ENCODE measurements around the gene LRRC56. TPM values are rescaled to one million over a fixed set of nuclear protein-coding genes. Genes with fewer than 3 reads are reported as not detected.

Gene LRRC56, protein sequence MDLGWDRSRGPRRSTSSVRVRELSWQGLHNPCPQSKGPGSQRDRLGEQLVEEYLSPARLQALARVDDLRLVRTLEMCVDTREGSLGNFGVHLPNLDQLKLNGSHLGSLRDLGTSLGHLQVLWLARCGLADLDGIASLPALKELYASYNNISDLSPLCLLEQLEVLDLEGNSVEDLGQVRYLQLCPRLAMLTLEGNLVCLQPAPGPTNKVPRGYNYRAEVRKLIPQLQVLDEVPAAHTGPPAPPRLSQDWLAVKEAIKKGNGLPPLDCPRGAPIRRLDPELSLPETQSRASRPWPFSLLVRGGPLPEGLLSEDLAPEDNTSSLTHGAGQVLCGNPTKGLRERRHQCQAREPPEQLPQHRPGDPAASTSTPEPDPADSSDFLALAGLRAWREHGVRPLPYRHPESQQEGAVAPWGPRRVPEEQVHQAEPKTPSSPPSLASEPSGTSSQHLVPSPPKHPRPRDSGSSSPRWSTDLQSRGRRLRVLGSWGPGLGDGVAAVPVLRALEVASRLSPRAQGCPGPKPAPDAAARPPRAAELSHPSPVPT
- 0.89 and 1.0 TPM in 2 replicates for total RNA-seq

DNA sequence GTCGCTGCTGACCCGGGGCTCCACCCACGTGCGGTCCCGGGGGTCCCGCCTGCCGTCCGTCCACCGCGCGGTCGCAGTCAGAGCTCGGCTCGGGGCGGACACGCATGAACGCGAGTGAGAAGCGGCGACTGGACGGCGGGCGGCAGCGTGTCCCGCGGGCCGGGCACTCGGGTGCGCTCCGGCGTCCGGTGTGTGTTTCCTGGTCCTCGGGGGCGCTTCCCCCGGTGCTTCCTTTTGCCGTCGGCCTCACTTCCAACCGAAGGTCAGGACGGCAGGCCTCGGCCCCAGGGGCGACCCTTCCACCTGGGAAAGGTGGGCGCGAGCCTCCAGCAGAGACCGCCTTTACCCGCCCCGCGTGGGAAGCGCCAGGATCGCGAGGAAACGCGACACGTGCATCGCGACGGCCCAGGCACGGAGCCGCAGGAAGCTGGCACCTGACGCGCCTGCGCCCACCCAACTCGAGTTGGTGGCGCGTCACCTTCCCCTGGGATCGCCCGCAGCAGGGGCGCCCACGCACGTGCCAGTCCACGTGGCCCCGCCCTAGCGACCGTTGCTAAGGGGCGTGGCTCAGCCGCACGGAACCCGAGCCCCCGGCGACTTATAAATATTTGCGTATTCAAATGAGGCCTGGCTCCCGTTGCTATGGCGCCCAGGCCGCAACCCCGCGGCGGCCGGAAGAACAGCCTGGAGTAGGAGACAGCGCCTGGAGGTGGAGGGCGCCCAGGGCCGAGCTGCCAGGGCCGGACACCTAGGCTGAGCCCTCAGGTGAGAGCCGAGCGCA is at the start of gene LRRC56:
TSS of gene LRRC56 (plus strand) at position 687 of the 781 bp plus-strand sequence. CDS start 3,158 bp downstream, outside the sequence.

DNA sequence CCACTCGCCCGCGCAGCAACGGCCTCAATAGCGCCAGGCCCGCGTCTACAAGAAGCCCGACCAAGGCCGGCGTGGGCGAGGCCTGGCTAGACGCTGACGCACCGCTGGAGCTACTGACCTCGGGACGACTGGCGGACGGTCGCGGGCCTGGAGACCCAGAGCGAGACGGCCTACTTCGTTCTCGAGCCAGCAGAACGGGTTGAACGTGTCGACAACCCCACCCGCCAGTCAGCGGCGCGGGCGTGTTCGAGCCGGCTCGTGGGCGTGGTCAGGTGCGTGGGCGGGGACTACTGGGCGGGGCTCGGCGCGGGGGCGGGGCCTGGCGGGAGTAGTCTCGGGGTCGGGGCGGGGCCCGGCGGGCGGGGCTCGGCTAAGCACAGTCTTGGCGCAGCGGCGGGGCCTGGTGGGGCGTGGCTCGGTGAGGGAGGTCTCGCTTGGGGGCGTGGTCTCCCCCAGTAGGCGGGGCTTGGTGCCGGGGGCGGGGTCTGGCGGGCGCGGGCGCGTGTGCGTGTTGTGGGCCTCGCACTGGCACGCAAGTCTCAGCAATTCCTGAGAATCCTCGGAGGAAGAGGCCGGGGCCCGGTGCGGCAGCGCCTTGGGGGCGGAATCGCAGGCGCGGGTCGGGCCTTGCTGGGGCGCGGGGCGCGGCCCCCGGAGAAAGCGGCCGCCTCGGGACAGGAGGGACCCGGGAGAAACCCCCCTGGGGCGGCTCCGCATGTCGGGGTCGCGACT is 30.2 kb upstream of the LRRC56 start, which contains the start of gene RNH1:
TSS of gene RNH1 (minus strand) at position 248 of the 732 bp plus-strand sequence. CDS start 5,080 bp downstream, outside the sequence.

DNA sequence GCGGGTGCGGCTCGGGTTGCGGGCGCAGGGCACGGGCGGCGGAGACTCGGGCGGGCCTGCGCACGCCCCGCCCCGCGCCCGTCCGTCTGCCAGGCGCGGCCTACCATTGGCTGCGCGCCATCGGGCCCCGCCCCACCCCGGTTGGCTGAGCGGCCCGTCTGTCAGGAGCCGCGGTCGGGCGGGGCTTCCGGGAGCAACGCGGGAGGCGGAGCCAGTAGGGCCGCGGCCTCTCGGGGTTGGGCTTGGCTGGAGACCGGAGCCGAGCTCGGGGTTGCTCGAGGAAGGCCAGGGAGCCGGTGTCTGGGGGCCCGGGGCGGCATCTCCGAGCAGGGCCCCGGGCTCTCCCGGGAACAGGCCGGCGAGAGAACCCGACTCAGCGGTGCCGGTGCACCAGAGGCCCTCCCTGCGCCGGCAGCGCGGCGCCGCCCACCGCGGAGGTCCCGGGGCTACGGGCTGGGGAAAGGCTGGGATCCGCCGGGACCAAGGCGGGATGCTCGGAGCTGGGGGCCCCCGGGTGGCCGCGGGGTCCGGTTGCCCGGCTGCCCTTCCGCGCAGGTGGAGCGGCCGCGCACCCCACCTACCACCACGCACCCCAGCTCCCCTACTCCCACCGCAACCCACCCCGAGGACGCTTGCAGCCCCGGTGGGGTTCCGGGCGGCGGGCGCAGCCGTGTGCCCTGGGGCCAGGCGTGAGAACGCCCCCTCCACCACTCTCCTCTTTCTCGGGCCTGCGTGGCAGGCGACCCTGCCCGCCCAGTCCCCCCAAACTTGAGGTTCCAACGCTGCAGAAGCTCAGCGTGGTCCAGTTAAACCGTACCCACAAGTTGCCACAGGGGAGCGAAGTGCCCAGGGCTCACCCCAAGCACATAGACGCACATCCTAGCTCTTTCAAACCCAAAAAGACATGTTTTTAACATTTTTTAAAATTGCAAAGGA is 1.5 kb upstream of the LRRC56 start, which contains the start of gene HRAS:
TSS of gene HRAS (minus strand) at position 58 of the 936 bp plus-strand sequence.

DNA sequence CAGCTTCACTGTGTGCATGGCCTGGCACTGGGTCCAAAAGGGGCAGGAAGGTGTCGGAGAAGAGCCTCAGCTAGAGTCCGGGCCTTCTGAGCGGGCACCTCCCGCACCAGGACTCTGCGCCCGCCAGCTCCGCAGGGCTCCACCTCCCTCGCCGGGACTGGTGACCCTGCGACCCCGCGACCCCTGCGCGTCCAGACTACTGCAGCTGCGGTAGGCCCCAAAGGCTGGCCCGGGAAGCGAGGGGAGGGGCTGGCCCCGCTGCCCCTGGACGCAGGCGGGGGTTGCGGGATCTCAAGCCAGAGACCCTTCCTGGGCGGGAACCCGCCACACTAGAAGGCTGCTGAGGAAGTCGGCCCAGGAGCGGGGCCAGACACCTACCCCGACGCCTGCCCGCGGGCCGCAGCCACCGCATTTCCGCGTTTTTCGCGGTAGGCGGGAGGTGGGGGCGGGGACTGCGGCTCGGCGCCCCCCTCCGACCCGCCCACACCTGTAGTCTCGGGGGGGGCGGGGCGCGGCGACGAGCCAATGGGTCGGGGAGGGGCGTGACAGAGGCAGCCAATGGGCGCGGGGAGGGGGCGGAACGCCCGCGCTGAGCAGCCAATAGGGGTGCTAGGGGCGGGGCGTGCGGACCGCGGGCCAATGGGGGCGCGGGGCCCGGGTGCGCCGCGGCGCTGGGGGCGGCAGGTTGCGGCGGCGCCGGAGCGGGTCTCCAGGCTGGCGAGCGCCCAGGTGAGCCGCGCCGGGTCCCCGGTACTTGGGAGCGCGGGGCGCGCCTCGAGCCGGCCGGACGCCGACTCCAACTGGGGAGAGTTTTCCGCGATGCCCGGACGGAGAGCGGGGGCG is 23.2 kb downstream of the LRRC56 start, which contains the start of the genes LMNTD2 and RASSF7:
TSS of gene LMNTD2 (minus strand) at position 434 of the 843 bp plus-strand sequence. CDS start at position 412, 22 bp downstream.
TSS of gene RASSF7 (plus strand) at position 666 of the 843 bp plus-strand sequence. CDS start 799 bp downstream, outside the sequence.

DNA sequence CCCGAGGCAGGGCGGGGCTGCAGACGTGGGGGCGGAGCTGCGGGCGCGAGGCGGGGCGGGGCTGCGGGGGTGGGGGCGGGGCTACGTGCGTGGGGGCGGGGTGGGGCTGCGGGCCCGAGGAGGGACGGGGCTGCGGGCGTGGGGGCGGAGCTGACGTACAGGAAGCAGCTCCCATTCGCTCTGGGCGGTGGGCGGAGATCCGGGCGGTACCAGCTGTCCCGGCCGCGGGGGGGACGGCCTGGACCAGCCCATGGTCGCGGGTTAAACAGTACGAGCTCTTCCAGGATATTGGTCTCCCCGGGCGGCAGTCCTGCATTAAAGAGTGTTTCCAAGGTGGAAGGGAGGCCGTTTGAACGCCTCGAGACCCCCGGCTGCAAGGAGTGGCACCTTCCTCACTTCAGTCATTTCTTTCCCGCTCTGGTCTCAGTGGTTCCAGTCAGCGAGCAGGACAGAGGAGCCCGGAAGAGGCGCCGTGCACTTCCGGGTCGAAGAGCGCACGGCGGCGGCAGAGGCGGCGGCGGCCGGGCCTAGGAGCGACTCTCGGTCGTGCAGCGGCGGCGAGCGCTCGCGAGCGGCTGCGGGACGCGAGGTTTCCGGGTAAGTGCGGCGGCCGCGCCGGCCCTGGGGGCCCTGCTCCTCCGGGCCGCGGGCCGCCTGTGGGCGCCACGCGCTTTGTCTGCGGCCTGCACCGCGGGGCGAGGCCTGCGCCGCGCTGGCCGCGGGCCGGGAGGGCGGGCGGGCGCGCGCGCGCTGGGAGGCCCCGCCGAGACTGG is 38.9 kb downstream of the LRRC56 start, which contains the start of gene PHRF1:
TSS of gene PHRF1 (plus strand) at position 475 of the 773 bp plus-strand sequence. CDS start 5,043 bp downstream, outside the sequence.

Other genes starting within 250 kb of the LRRC56 start
- gene PGGHG, start 248.4 kb upstream of the LRRC56 start, total RNA-seq = 11.6 and 21.6 TPM in 2 replicates
- not detected in 2 replicates for gene IFITM5, start 238.0 kb upstream of the LRRC56 start, total RNA-seq
- 13.1 and 30.3 TPM in 2 replicates for gene IFITM2, start 229.7 kb upstream of the LRRC56 start, total RNA-seq
- 0.42 and 11.6 TPM in 2 replicates for gene IFITM1, start 223.5 kb upstream of the LRRC56 start, total RNA-seq
- 43.1 and 48.1 TPM in 2 replicates for gene IFITM3, start 216.7 kb upstream of the LRRC56 start, total RNA-seq
- 8.0 and 10.0 TPM in 2 replicates for gene B4GALNT4, start 168.0 kb upstream of the LRRC56 start, total RNA-seq
- 0.69 and 1.8 TPM in 2 replicates for gene PKP3, start 143.3 kb upstream of the LRRC56 start, total RNA-seq
- gene SIGIRR, start 122.5 kb upstream of the LRRC56 start, total RNA-seq = 8.1 and 14.0 TPM in 2 replicates
- gene ANO9, start 95.5 kb upstream of the LRRC56 start, total RNA-seq = not detected in 2 replicates
- 30.9 and 31.2 TPM in 2 replicates for gene PTDSS2, start 87.2 kb upstream of the LRRC56 start, total RNA-seq
- 256 and 286 TPM in 2 replicates for gene RNH1, start 30.3 kb upstream of the LRRC56 start, total RNA-seq
- 32.1 and 44.6 TPM in 2 replicates for gene HRAS, start 2.0 kb upstream of the LRRC56 start, total RNA-seq
- gene LMNTD2, start 23.2 kb downstream of the LRRC56 start, total RNA-seq = 0.30 and 0.60 TPM in 2 replicates
- gene RASSF7, start 23.4 kb downstream of the LRRC56 start, total RNA-seq = 7.1 and 13.3 TPM in 2 replicates
- gene PHRF1, start 38.9 kb downstream of the LRRC56 start, total RNA-seq = 22.3 and 41.2 TPM in 2 replicates
- gene IRF7, start 78.4 kb downstream of the LRRC56 start, total RNA-seq = 5.9 and 6.5 TPM in 2 replicates
- gene CDHR5, start 87.4 kb downstream of the LRRC56 start, total RNA-seq = not detected in 2 replicates
- gene SCT, start 89.7 kb downstream of the LRRC56 start, total RNA-seq = not detected in 2 replicates
- gene DRD4, start 99.7 kb downstream of the LRRC56 start, total RNA-seq = 0.09 TPM in 1 of 2 replicates, not detected in the other
- gene DEAF1, start 157.7 kb downstream of the LRRC56 start, total RNA-seq = 22.6 and 31.6 TPM in 2 replicates
- gene TMEM80, start 158.3 kb downstream of the LRRC56 start, total RNA-seq = 8.3 and 10.1 TPM in 2 replicates
- gene EPS8L2, start 168.7 kb downstream of the LRRC56 start, total RNA-seq = 18.7 and 31.3 TPM in 2 replicates
- 121 and 178 TPM in 2 replicates for gene TALDO1, start 209.9 kb downstream of the LRRC56 start, total RNA-seq
- gene GATD1, start 240.0 kb downstream of the LRRC56 start, total RNA-seq = 17.8 and 30.4 TPM in 2 replicates

All from smooth muscle cell of the umbilical artery (primary cell).